Stimulated activated CD8-positive, alpha-beta memory T cell treated with anti-CD3 and anti-CD28 coated beads, Interleukin-12 subunit alpha, Interleukin-12 subunit beta, amount 100 ng/mL, for 1 hour (primary cell): Measurements from ENCODE around the gene VOPP1.
"Not testable (repeated sequence)": the region's sequence is repeated elsewhere in the genome, so short reads cannot be mapped to it uniquely, and the experiment has no call there.

Experiments used
- DNase-seq: peaks from one replicate; pipeline ENCODE4 v3.0.0-alpha.2; 2020; ENCODE audit warnings: low read depth

The VOPP1 gene

GRCh38 chr7:55486192-55486590 lies 86.1 kb downstream of the VOPP1 start:
- DNase-seq: no peak

DNA sequence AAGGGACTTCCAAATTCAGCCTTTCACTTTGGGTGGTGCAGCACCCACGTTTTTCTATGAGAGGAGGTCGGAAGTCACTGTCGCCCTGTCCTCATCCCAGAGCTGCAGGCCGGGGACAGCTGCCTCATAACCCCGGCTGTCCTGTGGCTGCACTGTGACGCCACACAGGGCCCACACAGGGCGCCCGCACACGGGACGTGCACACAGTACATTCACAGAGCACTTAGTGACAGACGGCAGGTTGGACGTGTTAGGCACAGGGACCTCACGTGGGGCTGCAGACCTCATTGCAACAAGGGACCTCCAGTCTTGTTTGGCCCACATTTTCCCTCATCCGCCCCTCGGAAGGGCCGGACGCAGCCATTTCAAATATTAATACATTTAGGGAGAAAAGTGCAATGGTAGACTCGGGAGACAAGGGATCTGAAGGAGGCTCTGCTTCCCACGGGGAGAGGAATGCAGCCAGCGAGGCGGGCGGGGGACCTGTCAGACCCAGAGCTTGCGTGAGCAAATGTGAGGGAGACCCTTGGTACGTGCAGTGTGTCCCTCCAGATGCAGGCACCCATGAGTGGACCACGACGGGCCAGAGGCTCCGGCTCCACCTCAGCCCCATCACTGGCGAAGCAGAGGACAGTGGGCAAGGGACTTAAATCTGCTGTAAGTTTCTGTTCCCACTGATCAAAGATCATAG lies 86.7 kb downstream of the VOPP1 start:
- no peak for DNase-seq

GRCh38 chr7:55484834-55485233 lies 87.5 kb downstream of the VOPP1 start:
- DNase-seq: no peak

GRCh38 chr7:55484241-55484640 lies 88.1 kb downstream of the VOPP1 start:
- DNase-seq: no peak

GRCh38 chr7:55483046-55483445 lies 89.3 kb downstream of the VOPP1 start:
- DNase-seq: no peak

- no peak for DNase-seq
These were observed 91.1 kb downstream of the VOPP1 start for GRCh38 chr7:55481155-55481554.

- DNase-seq: no peak
These were observed 93.6 kb downstream of the VOPP1 start for GRCh38 chr7:55478700-55479099.

DNA sequence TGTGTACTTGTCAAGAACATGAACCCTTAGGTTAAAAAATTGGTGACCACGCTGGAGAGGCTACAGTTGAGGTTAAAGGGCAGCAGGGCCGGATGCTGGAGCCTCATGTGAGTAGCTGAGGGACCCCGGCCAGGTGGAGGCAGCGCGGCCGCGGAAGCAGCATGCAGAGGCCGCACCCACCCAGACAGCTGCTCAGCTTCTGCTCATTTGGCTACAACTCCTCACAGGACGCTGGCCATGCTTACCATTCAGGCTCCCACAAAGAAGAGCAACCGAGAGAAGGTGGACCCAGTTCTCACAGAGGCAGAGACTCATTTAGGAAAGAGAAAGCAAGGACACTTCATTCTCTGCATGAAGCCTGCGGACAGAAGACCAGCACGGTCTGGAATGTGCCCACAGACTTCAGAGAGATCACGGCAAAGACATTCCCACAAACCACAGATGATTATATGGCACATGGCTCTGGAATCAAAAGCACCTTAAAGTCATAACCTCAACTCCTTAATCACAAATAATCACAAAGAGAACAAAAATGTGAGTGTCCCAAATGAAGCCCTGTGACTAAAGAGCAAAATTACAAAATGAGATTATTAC lies 94.4 kb downstream of the VOPP1 start:
- no peak for DNase-seq

DNA sequence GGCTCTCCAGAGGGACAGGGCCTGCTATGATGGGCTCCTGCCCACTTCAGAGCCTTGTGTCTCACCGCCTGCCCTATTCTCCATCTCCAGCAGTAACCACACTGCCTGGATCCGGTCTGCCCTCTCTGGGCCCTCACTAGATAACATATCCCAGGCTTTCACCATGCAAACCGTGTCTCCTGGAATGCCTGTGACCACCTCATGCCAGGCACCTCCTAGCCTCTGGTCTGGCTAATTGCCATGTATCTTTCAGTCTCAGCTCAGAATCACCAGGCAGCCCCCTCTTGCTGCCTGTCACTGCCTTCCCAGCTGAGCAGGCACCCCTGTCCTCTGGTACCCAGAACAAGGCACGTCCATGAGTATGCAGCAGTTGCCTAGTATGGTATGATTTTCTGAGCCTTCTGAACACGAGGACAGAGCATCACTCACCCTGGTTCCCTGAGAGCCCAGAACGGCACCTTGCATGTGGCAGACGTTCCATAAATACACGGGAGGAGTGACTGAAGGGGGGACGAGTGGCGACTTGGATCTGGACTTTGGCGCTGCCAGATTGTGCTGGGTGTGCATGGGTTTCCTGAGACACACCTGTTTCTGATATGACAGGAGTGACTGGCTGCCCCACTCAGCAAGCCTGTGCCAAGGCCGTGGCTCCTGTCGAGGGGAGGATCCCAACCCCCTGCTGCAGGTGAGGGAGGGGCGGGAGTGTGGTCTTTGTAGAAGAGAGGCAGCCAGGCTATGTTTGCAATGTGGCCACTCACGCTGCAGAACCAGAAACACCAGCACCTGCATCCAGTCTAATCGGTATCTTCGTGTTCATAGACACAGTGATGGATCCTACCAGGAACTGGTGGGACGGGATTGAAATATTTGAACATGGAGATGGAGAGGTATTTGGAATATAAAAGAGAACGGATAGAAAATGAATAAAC lies 95.2 kb downstream of the VOPP1 start:
- DNase-seq: no peak

DNA sequence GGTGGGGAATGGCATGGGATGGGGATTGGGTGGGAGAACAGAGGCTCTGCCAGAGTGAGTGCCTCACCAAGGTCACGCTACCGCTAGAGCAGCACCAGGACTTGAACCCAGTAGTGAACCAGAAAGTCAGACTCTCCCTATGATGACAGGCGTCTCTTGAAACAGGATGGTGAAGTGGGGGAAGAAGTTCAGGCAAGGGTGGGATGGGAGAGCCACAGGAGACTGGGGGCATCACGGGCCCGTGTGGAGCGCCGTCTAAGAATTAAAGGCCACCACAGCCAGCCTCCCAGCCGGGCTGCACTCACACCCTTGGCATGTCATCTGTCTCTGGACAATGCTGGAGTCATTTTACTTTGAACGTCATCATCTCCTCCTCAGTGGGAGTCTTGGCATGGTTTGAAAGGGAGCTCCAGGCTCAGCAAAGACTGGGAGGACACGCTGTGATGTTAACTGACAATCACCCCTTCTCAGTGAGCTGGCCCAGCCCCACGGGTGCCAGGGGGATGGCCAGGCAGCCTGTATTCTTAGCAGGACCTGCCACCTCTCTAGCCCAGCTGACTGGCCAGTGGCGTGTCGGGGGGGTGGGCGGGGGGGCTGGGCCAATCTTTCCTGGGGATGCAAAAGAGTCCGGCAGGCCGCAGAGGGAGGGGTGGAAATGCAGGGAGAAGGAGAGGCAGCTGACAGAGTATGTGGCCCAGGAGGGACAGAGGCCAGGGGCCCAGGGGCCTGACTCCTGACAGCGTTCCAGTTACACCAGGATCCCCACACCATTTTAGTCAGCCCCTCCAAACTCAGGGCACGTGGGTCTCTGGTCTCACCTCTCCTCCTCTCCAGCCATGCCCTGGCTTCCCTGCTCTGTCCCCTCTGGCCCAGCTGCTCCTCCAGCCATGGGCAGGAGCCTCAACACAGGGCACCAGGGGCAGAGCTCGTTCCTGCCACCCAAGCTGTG lies 96.2 kb downstream of the VOPP1 start:
- no peak for DNase-seq

GRCh38 chr7:55474944-55475854 lies 97.1 kb downstream of the VOPP1 start:
- no peak for DNase-seq

- no peak for DNase-seq
These were observed 98.4 kb downstream of the VOPP1 start for GRCh38 chr7:55473932-55474331.

- DNase-seq: no peak
These were observed 99.2 kb downstream of the VOPP1 start for GRCh38 chr7:55472928-55473725.

GRCh38 chr7:55472406-55472805 lies 99.9 kb downstream of the VOPP1 start:
- DNase-seq: not testable (repeated sequence)

DNA sequence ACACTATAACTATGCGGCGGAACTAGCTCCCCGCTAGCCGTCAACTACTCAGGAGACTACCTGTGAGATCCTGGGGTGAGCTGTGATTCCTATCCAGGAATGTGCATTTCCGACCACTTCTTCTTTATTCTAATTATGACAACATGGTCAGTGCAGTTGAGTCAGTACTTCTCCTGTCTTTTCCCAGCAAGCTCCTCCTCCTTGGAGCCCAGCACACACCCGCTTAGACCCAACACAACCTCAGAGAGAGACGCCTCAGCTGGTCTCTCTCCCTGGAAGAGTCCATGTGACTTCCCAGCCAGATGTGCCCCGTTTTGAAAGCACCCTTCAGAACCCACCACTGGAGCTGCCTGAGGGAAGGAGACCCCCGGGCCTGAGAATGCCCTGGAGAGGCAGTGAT lies 100.7 kb downstream of the VOPP1 start:
- DNase-seq: not testable (repeated sequence)

DNA sequence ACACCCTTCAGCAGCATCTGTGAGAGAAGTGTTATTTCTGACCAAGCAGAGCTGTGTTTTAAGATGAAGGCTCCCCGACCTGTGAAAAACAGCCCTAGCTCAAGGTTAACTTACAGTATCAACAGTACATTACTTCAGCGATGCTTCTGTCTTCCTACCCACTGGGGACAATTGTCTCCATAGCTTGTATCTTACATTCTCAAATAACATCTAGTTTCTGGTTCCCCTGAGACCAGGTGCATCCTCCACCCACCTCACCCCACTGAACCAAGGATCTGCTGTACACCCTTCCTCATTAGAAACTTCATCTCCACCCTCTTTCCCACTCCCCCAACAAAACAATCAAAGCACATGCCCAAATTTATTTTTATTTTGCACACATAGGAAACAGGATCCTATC lies 102.0 kb downstream of the VOPP1 start:
- no peak for DNase-seq

- DNase-seq: no peak
These were observed 102.6 kb downstream of the VOPP1 start for GRCh38 chr7:55469721-55470120.

DNA sequence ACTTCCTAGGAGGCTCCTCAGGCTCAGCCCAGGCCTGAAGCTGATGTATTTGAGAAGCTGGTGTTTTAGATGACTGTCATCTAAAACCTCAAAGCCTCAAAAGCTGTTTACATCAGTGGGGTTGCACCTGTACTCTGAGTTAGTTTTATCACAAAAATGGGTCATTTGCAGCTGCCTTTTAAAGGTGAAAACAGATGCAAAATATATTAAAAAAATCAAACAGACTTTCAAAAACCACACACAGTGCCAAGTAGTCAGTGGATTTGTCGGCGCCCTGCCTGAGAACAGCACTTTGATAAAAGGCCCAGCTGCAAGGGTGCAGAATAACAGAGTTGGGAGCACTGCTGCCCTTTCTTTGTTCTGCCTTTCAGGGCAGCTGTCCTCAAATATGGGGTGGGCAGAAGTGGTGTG lies 103.0 kb downstream of the VOPP1 start:
- no peak for DNase-seq

DNA sequence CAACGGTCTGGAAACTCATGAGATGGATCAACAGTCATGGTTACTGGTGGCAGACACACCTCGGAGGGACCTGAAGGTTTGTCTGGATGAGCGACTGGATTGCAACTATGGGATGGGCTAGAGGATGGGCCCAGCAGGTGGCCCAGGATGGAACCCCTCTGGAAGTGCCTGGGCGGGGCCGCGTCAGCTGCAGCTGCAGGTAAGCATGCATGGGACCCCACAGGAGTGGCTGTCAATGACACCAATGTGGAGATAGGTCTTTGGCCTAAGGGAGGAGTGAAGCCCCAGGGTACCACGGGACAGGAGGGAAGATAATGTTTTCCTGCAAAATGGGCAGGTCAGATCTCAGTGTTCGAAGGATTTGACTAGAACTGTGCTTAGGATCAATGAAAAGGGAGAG lies 103.8 kb downstream of the VOPP1 start:
- DNase-seq: no peak

DNA sequence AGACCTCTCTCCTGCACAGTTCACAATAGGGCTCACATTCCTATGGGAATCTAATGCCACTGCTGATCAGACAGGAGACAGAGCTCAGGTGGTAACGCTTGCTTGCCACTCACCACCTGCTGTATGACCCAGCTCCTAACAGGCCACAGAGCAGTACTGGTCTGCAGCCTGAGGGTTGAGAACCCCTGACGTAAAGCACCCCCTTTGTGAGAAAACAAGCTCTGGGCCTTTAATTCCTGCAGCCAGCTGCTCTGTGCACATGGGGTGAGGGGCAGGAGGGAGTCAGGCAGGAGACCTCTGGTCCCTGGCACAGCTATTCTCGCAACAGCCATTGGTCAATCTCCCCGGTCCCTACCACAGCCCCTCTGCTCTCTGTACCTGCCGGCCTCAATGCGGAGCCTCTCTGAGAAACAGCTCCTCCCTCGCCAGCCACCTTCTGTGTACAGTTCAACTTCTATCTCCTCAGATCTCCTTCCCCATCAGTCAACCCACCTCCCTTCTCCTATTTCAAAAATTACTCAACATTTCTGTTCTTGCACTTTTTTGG lies 105.2 kb downstream of the VOPP1 start:
- DNase-seq: no peak
